Lung (tissue), 12 donors: ENCODE data around the gene NTHL1. TPM values are rescaled to one million over a fixed set of nuclear protein-coding genes. Genes with fewer than 3 reads are reported as not detected.
A peak's percentile ranks its signal among the peaks of the same experiment; 100 is the strongest.

ENCODE experiments used
- ATAC-seq: fragments of 200-7000 bp; cut with Tn5 transposase; one replicate; pipeline ENCODE4 v1.9.1; 2020; ENCODE audit warnings: moderate number of reproducible peaks; ENCODE audit not compliant: insufficient read depth, low FRiP score
- DNase-seq, 3 donors: peaks; one replicate each; pipeline ENCODE4 v3.0.0-alpha.2; 2013 to 2017
- H3K27ac ChIP-seq, 2 donors: one replicate each; pipeline ENCODE4 v1.5.1; 2013; ENCODE audit warnings: mild to moderate bottlenecking in 2 of 2, moderate library complexity in 2 of 2, control low read depth in 1 of 2, inconsistent platforms in 1 of 2, low read depth in 1 of 2, low read length in 1 of 2
- H3K27me3 ChIP-seq, 3 donors: one replicate each; pipeline ENCODE4 v1.5.1; 2013; ENCODE audit warnings: low read length in 2 of 3; ENCODE audit not compliant: control insufficient read depth in 3 of 3, insufficient read depth in 3 of 3
- H3K36me3 ChIP-seq, 4 donors: one replicate each; pipeline ENCODE4 v1.5.1; 2013; ENCODE audit warnings: low read length in 4 of 4, mild to moderate bottlenecking in 1 of 4, moderate library complexity in 1 of 4; ENCODE audit not compliant: control insufficient read depth in 4 of 4, insufficient read depth in 4 of 4
- H3K4me1 ChIP-seq, 5 donors: one replicate each; pipeline ENCODE4 v1.5.1; 2013; ENCODE audit warnings: low read length in 5 of 5, mild to moderate bottlenecking in 2 of 5, moderate library complexity in 1 of 5; ENCODE audit not compliant: control insufficient read depth in 5 of 5, insufficient read depth in 5 of 5
- H3K4me3 ChIP-seq: one replicate; pipeline ENCODE4 v1.5.1; 2013; ENCODE audit warnings: mild to moderate bottlenecking, control low read depth, moderate library complexity
- H3K9ac ChIP-seq, 2 donors: one replicate each; pipeline ENCODE4 v1.5.1; 2013; ENCODE audit warnings: low read length in 2 of 2, control low read depth in 1 of 2; ENCODE audit not compliant: insufficient read depth in 1 of 2
- H3K9me3 ChIP-seq, 4 donors: one replicate each; pipeline ENCODE4 v1.5.1; 2013; ENCODE audit warnings: low read length in 3 of 4, mild to moderate bottlenecking in 1 of 4, moderate library complexity in 1 of 4; ENCODE audit not compliant: control insufficient read depth in 4 of 4, insufficient read depth in 3 of 4
- CTCF ChIP-seq: IDR thresholded peaks from 2 replicates; pipeline ENCODE4 v1.5.1; 2012; ENCODE audit warnings: mild to moderate bottlenecking; ENCODE audit errors: control extremely low read depth, extremely low read depth
- WGBS, 2 donors: extraction: QIAGEN DNeasy Blood & Tissue Kit; methylation state at CpG; one replicate each; pipeline ENCODE4 v1.1.7; 2013; 5-methylcytosine and 5-hydroxymethylcytosine counted together
- polyA plus RNA-seq, 2 donors: library from polyadenylated mRNA; stranded (reverse); fragments of 200-250 nt; gene quantifications; one replicate each; pipeline ENCODE4 v1.2.1, GENCODE V29; 2013
- total RNA-seq, 2 donors: library from RNA; depleted of rRNA in 1 of 2; stranded (reverse); fragments of >200 nt in 1 of 2; gene quantifications; one replicate each; pipeline ENCODE4 v1.2.1, GENCODE V29; 2014 to 2021
- donor health status: control.
- donor health status: control.
- donor health status: Bipolar disorder and iron deficiency.
- donor health status: healthy.
- donor health status: DM: yes; HTN: yes; CAD: no.

NTHL1 gene
- total and polyA plus RNA-seq, 4 donors, result 19.3 to 43.5 (median 29.1) TPM

GRCh38 chr16:2056077-2056476 lies 8.4 kb upstream of the NTHL1 start:
- 58 to 72% methylated on average over 15 of the region's 15 CpGs for WGBS, 2 donors
- no peaks in the 10 kb centered on the region for H3K4me1 ChIP-seq
- DNase-seq (no peak), ATAC-seq (peak; percentile 12)
- no peak overlapping the region for H3K4me3 ChIP-seq
- H3K27me3 ChIP-seq, result no peaks in the 10 kb centered on the region
- H3K9ac ChIP-seq, result no peak overlapping the region
- H3K9me3 ChIP-seq, result no peaks in the 10 kb centered on the region
- peak; percentile 13 for TF ChIP-seq CTCF
- no peak overlapping the region for H3K27ac ChIP-seq
- peaks cover 0 to 68% (median 31%) of the 10 kb centered on the region in 4 donors for H3K36me3 ChIP-seq

GRCh38 chr16:2054543-2055245 lies 7.1 kb upstream of the NTHL1 start:
- ATAC-seq (no peak), DNase-seq (no peak)
- Histone ChIP-seq H3K4me1 (no peaks in the 10 kb centered on the region), H3K36me3 (peaks cover 0 to 58% (median 23%) of the 10 kb centered on the region in 4 donors), H3K9ac (no peak overlapping the region), H3K27me3 (no peaks in the 10 kb centered on the region), H3K9me3 (no peaks in the 10 kb centered on the region), H3K27ac (no peak overlapping the region), H3K4me3 (no peak overlapping the region)
- TF ChIP-seq CTCF, result no peak
- 88 to 91% methylated on average over 29 of the region's 29 CpGs for WGBS, 2 donors

- no peaks in the 10 kb centered on the region for H3K9me3 ChIP-seq
- no peak for ATAC-seq
- H3K27ac ChIP-seq, result no peak overlapping the region
Measured at GRCh38 chr16:2053897-2054296, 6.3 kb upstream of the NTHL1 start.

More at GRCh38 chr16:2053897-2054296, 6.3 kb upstream of the NTHL1 start:
- Histone ChIP-seq H3K4me1 (peaks cover 0 to 2% (median 0%) of the 10 kb centered on the region in 5 donors), H3K27me3 (no peaks in the 10 kb centered on the region), H3K4me3 (no peak overlapping the region), H3K36me3 (peaks cover 0 to 58% (median 23%) of the 10 kb centered on the region in 4 donors), H3K9ac (no peak overlapping the region)
- WGBS, 2 donors, result 95 to 97% methylated on average over 17 of the region's 17 CpGs
- TF ChIP-seq CTCF, result no peak
- no peak for DNase-seq
